Right renal cortex interstitium (tissue), 3 donors: ENCODE results near the gene ATG16L2. TPM values are rescaled to one million over a fixed set of nuclear protein-coding genes. Genes with fewer than 3 reads are reported as not detected.
"Not testable (repeated sequence)": the region's sequence is repeated elsewhere in the genome, so short reads cannot be mapped to it uniquely, and the experiment has no call there.

Experiments used
- DNase-seq, 3 donors: peaks; one replicate each; pipeline ENCODE4 v3.0.0-alpha.2; 2013; ENCODE audit warnings: low read depth in 3 of 3, low spot score in 2 of 3
- polyA plus RNA-seq, 3 donors: library from polyadenylated mRNA; unstranded; fragments of 120-200 nt; gene quantifications; one replicate each; pipeline ENCODE4 v1.2.1, GENCODE V29; 2013; ENCODE audit not compliant: insufficient read length in 3 of 3

Gene ATG16L2
- polyA plus RNA-seq, 3 donors: 17.9 to 25.2 (median 20.6) TPM

GRCh38 chr11:72821920-72822799 is 7.9 kb downstream of the ATG16L2 start:
- peak; percentile 74 to 85 (median 80) for DNase-seq

GRCh38 chr11:72823105-72823804 is 9.0 kb downstream of the ATG16L2 start:
- DNase-seq: no peak

- DNase-seq: no peak
Measured at GRCh38 chr11:72824020-72824419, 9.8 kb downstream of the ATG16L2 start.

DNA sequence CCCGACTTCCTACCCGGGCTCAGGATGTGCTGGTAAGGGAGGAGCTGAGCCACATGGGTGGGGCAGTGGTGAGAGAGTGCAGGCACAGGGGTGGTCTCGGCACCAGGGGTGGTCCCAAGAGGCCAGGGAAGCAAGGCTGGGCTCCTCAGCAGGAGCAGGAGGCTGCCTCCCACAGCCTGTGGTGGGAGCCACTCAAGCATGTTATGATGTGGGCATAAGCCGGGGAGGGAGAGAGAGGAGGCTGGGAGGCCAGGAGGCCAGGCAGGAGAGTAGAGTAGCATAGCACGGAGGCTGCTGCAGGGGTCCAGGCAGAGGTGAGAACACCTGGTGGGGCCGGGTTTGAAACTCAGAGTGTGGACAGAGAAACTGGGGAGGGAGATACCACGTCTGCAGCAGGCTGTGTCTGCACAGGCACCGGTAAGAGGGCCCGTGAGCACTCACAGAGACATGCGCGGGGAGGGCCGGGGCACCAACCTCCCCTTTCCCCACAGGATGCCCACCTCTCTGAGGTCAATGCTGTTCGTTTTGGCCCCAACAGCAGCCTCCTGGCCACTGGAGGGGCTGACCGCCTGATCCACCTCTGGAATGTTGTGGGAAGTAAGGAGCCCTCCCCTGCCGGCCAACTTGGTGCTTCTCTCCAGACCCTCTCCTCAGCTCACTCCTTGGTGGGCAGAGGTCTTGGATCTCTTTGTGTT is 10.7 kb downstream of the ATG16L2 start:
- DNase-seq: no peak

- DNase-seq: no peak
Measured at GRCh38 chr11:72825661-72826060, 11.4 kb downstream of the ATG16L2 start.

- no peak for DNase-seq
Measured at GRCh38 chr11:72826191-72826941, 12.2 kb downstream of the ATG16L2 start.

DNA sequence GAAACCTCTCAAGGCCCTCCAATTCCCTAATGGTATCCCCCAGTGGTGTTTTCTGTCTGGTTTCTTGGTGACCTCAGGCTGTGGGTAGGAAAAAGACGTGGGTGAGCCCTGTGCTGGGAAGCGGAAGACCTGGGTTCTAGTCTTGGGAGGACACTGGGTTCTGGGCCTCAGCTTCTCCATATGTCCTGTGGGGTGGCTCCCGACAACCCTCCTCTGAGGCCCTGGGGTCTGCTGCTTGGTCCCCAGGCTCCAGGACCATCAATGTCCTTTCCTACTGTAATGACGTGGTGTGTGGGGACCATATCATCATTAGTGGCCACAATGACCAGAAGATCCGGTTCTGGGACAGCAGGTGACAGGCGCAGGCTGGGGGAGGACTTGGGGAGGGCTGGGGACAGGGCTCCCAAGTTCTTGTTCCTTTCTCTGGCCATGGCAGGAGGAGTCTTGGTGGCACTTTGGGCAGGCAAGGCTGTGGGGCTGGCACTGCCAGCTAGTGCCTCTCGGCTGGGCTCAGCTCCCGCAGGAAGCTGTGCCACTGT is 12.8 kb downstream of the ATG16L2 start:
- no peak for DNase-seq

DNA sequence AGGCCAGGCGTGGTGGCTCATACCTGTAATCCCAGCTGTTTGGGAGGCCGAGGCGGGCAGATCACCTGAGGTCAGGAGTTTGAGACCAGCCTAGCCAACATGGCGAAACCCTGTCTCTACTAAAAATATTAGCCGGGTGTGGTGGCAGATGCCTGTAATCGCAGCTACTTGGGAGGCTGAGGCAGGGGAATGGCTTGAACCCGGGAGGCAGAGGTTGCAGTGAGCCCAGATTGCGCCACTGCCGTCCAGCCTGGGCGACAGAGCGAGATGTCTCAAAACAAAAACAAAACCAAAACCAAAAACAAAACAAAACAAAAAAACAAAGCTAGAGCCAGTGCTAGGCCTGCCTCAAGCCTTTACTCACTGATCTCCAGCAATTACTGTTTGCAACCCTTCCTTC is 13.4 kb downstream of the ATG16L2 start:
- DNase-seq: not testable (repeated sequence)

DNA sequence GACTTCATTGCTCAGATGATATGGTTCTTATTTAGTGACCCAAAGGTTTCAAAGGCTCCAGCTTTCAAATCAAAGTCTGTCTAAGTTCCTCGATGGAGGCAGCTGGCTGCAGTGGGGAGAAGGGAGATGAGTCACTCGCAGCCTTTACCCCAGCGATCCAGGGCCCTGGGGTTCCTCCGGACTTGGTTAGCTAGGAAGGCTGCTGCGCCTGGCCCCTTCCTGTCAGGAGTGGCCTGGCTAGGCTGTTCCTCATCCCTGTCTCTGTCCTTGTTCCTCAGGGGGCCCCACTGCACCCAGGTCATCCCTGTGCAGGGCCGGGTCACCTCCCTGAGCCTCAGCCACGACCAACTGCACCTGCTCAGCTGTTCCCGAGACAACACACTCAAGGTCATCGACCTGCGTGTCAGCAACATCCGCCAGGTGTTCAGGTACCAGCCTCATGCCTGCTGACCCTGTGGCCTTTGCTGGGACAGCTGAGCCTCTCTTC is 13.9 kb downstream of the ATG16L2 start:
- DNase-seq: no peak

DNA sequence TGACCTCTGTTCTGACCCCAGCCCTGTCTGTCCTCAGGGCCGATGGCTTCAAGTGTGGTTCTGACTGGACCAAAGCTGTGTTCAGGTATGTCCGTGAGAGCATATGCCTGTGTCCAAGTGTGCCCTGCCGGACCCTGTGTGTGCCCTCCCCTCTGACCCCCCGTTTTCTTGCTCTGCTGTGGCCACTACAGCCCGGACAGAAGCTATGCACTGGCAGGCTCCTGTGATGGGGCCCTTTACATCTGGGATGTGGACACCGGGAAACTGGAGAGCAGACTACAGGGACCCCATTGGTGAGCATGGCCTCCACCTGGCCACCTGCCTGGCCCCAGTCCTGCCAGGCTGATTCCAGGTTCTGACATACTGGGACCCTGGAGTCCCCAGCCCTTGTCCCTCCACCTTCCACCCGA is 14.5 kb downstream of the ATG16L2 start:
- DNase-seq: no peak

GRCh38 chr11:72829178-72829577 is 15.0 kb downstream of the ATG16L2 start:
- DNase-seq: no peak

GRCh38 chr11:72829884-72830533 is 15.8 kb downstream of the ATG16L2 start:
- DNase-seq: no peak

DNA sequence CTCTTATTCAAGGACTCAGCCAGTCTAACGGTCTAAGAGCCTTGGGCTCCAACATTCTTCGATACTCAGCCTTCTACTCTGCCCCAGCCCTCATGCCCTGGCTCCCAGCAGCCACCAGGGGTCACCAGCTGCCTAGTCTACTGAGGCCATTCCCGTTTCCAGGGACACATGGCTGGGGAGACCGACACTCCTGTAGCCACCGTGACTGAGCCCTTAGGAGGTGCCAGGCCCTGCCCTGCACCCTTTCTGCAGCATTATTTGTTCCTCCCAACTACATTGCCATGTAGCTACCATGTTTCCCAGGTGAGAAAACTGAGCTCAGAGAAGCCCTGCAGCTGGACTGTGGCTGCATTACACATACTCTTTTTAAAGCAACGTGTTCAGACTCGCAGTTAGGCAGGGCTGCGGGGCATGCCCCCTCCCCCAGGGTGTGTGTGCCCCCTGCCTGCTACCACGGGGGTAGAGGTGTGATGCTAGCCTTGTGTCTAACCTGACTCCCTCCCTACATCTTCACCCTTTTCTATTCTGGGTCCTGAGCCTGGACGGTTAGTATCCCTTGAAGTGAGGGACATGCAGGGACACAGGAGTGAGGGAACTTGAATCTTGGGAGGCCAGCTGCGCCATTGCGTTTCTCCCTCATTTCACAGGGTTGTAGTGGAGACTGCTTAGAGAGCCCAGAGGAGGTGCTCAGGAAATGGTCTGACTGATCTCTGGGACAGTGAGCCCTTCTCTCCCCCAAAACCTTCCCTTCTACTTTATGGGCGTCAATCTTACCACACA is 17.5 kb downstream of the ATG16L2 start:
- DNase-seq: peak in 2 of 3 donors; percentile 64 to 73

DNA sequence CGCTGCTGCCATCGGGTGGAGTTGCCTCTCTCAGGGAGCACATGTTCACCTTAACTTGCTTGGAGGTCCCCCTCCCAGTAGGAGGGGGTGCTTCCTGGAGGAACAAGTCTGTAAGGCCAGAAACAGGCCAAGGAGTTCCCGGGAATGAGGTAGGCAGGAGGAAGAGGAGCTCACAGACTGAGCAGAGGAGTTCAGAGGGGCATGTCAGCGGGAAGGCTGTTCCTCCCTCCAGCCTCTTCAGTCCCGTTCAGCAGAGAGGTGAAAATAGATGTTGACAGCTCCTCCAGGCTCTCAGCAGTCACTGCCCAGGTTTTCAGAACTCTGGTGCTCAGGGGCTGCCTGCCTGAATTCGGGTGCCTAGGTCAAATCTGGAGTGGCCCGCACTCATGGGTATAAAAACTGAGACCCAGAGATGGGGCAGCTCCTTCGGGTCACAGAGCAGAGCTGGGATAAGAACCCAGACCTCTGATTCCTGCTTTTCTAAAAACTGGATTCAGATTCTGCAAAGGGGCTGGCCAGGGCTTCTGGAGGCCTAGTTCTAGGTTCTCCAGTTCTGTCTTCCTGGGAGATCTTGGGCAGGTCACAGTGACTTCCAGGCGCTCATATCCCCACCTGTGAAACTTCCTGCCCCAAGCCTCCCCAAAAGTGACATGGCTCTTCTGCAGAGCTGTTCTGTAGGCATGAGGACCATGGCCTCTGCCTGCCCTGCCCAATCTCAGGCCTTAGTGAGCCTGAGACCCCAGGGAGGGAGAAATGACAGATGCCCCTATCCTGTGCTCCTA is 18.3 kb downstream of the ATG16L2 start:
- DNase-seq: no peak

- no peak for DNase-seq
Measured at GRCh38 chr11:72833083-72833733, 19.0 kb downstream of the ATG16L2 start.

DNA sequence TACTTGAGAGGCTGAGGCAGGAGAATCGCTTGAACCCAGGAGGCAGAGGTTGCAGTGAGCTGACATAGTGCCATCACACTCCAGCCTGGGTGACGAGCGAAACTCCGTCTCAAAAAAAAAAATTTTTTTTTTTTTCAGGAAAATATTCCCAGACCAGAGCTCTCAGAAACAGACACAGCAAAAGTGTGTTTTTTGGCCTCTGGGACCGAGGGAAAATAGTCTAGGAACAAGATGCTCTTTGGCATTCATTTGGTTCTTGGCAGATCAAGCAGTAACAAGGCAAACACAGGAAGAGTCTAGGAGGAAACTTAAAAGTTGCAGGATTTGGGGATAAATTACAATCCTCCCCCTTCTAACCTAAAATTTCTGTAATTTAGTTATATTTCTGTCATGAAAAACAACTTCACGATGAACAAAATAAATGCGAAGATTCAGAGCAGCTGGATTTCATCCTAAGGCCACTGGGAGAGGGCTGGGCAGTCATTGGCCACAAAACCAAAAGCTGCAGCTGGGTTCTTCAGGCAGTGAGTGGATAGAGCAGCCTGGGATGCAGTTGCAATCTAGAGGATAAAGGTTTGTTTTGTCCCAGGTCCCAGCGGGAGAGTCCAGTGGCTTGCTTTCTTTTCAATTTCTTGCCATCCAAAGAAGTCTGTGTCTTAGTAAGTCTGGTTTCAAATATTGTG is 19.7 kb downstream of the ATG16L2 start:
- DNase-seq: peak in 1 of 3 donors; percentile 64

GRCh38 chr11:72834905-72835304 is 20.7 kb downstream of the ATG16L2 start:
- no peak for DNase-seq
